B cell (primary cell): ENCODE results near the gene OLFML2B. TPM values are rescaled to one million over a fixed set of nuclear protein-coding genes. Genes with fewer than 3 reads are reported as not detected.

Experiments used
- ATAC-seq: fragments of 200-7000 bp; cut with Tn5 transposase; one replicate; pipeline ENCODE4 v1.10.0; 2021; ENCODE audit warnings: low read depth, mild to moderate bottlenecking, moderate number of reproducible peaks, moderate library complexity
- CTCF ChIA-PET: fragments of 350-600 bp; sonication (Branson Sonifier 250); formaldehyde crosslinking; loops from one replicate; lab custom pipeline; 2021; ENCODE audit warnings: antibody characterized with exemption, inconsistent platforms; lab: Charles Lee
- POLR2A ChIA-PET: fragments of 350-600 bp; sonication (Branson Sonifier 250); formaldehyde crosslinking; loops from one replicate; lab custom pipeline; 2021; ENCODE audit warnings: antibody characterized with exemption; lab: Charles Lee
- DNase-seq: peaks from one replicate; pipeline ENCODE4 v3.0.0; 2013
- H2AFZ ChIP-seq: 2 replicates; pipeline ENCODE4 v1.6.1; 2012; ENCODE audit warnings: mild to moderate bottlenecking, low read depth, low read length; ENCODE audit not compliant: insufficient read depth, poor library complexity, severe bottlenecking
- H3K27ac ChIP-seq, 2 donors: 1 replicate in 1 of 2; 2 replicates in 1 of 2; pipeline ENCODE4 v1.5.1; 2012 to 2013; ENCODE audit warnings: low read length in 2 of 2, mild to moderate bottlenecking in 2 of 2, moderate library complexity in 1 of 2
- H3K27me3 ChIP-seq, 4 experiments: fragments of 200-600 bp in 1 of 4; sonication (generic) in 1 of 4; replicated peaks in 1 of 4; 1 replicate in 2 of 4; 2 replicates in 2 of 4; pipeline versions ENCODE4 v1.6.1 to v1.7.0; 2013 to 2016; ENCODE audit warnings: low read length in 3 of 4, mild to moderate bottlenecking in 2 of 4, mixed read lengths in 1 of 4, moderate library complexity in 1 of 4; ENCODE audit not compliant: insufficient read depth in 4 of 4, control insufficient read depth in 3 of 4; ENCODE audit errors: control extremely low read depth in 1 of 4
- H3K36me3 ChIP-seq, 2 experiments: replicated peaks in 1 of 2; 1 replicate in 1 of 2; 2 replicates in 1 of 2; pipeline versions ENCODE4 v1.6.1 to v1.7.1; 2013; ENCODE audit warnings: low read length in 1 of 2; ENCODE audit not compliant: insufficient read depth in 2 of 2, control insufficient read depth in 1 of 2; ENCODE audit errors: control extremely low read depth in 1 of 2, extremely low read depth in 1 of 2
- H3K4me1 ChIP-seq, 2 donors: fragments of 200-600 bp in 1 of 2; sonication (generic) in 1 of 2; 1 replicate in 1 of 2; 2 replicates in 1 of 2; pipeline versions ENCODE4 v1.5.1 to v1.6.1; 2013 to 2017; ENCODE audit warnings: low read length in 2 of 2; ENCODE audit not compliant: control insufficient read depth in 2 of 2, insufficient read depth in 2 of 2
- H3K4me2 ChIP-seq: replicated peaks from 2 replicates; pipeline ENCODE3; 2012; ENCODE audit warnings: mild to moderate bottlenecking, low read depth, low read length; ENCODE audit not compliant: poor library complexity, severe bottlenecking
- H3K4me3 ChIP-seq, 5 experiments: fragments of 200-600 bp in 1 of 5; sonication (generic) in 1 of 5; 1 replicate in 3 of 5; 2 replicates in 2 of 5; pipeline versions ENCODE4 v1.5.1 to v1.7.0; 2011 to 2016; ENCODE audit warnings: low read length in 4 of 5, mild to moderate bottlenecking in 4 of 5, low read depth in 2 of 5, control low read depth in 1 of 5, moderate library complexity in 1 of 5; ENCODE audit not compliant: insufficient read depth in 1 of 5; ENCODE audit errors: control extremely low read depth in 1 of 5, extremely low read depth in 1 of 5
- H3K79me2 ChIP-seq: fragments of 200-600 bp; sonication (generic); one replicate; pipeline ENCODE4 v1.6.0; 2016; ENCODE audit warnings: low read length; ENCODE audit not compliant: control insufficient read depth, insufficient read depth
- H3K9ac ChIP-seq: fragments of 200-600 bp; sonication (generic); 2 replicates; pipeline ENCODE4 v1.6.1; 2017; ENCODE audit warnings: mild to moderate bottlenecking, low read length, moderate library complexity
- H3K9me3 ChIP-seq, 3 donors: one replicate each; pipeline versions ENCODE4 v1.6.1 to v1.7.1; 2013; ENCODE audit warnings: low read length in 2 of 3; ENCODE audit not compliant: control insufficient read depth in 2 of 3, insufficient read depth in 1 of 3; ENCODE audit errors: control extremely low read depth in 1 of 3
- H4K20me1 ChIP-seq: 2 replicates; pipeline ENCODE4 v1.6.0; 2012; ENCODE audit warnings: mild to moderate bottlenecking, low read length; ENCODE audit not compliant: insufficient read depth, control insufficient read depth, poor library complexity, severe bottlenecking
- H3K27ac Mint-ChIP-seq: one replicate; pipeline ENCODE4 v1.8.0; 2021; ENCODE audit warnings: mixed read lengths
- H3K27me3 Mint-ChIP-seq: one replicate; pipeline ENCODE4 v1.8.0; 2021; ENCODE audit warnings: mixed read lengths
- H3K4me1 Mint-ChIP-seq: one replicate; pipeline ENCODE4 v1.8.0; 2021; ENCODE audit warnings: mixed read lengths
- H3K4me3 Mint-ChIP-seq: one replicate; pipeline ENCODE4 v1.8.0; 2021; ENCODE audit warnings: mixed read lengths
- H3K9me3 Mint-ChIP-seq: one replicate; pipeline ENCODE4 v1.8.0; 2022; ENCODE audit warnings: mixed read lengths; ENCODE audit not compliant: insufficient read depth
- EZH2 ChIP-seq: IDR thresholded peaks from 2 replicates; pipeline ENCODE4 v1.6.1; 2012; ENCODE audit warnings: borderline replicate concordance, low read depth, mild to moderate bottlenecking, moderate library complexity, low read length; ENCODE audit not compliant: insufficient read depth, poor library complexity, severe bottlenecking
- WGBS: methylation state at CpG from one replicate; pipeline ENCODE4 v1.1.5; 2013; ENCODE audit warnings: missing lambda C conversion rate; ENCODE audit not compliant: insufficient coverage; 5-methylcytosine and 5-hydroxymethylcytosine counted together
- intact Hi-C: fragments of 100-400 bp; cut with micrococcal nuclease; formaldehyde crosslinking; loops from one replicate; pipeline ENCODE4 v1.10.0; 2022
- polyA plus RNA-seq: library from polyadenylated mRNA; depleted of rRNA; stranded (reverse); fragments of >200 nt; gene quantifications from 2 replicates; pipeline ENCODE4 v1.2.3, GENCODE V29; 2012
- total RNA-seq, 2 donors: library from RNA; stranded (reverse); fragments of 120-200 nt in 1 of 2; gene quantifications; 1 replicate in 1 of 2; 2 replicates in 1 of 2; pipeline versions ENCODE4 v1.2.3 to v1.2.4, GENCODE V29; 2013 to 2022
- TF ChIP-seq, protein P1 (sequence below): fragments of 200-600 bp; IDR thresholded peaks from one replicate; pipeline ENCODE4 v1.8.0; 2022; ENCODE audit warnings: antibody characterized with exemption, mild to moderate bottlenecking

The OLFML2B gene
- total and polyA plus RNA-seq, 2 donors (not counting 1 experiment from before 2014, with no cell fraction given) = not detected

DNA sequence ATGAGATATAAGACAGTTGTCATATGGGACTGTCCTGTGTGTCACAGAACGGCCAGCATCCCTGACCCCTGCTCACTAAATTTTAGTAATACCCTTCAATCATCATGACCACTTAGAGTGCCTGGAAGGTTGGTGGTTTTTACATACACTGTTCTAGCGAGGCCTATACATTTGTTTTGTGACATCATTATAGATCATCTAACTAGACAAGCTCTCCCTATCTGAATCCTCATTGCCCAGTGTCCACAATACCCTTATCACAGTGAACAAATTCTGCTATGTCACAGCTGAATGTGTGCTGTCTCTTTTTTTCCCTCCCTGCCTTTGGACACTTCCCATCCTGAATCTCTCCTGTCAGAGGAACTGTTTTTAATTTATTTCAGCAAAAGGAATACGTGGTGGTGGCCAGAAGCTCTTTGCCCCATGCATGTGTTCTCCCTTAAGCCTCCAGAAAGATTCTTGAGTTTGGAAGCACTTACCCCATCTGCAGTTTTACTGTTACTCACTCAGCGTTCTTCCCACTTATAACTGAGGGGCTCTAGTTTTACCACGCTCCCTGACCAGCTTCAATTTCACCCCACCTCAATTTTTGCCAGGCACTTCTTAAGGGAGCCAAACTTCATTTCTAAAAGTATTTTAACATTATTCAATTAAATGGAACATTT, 70.3 kb downstream of the OLFML2B start:
- no peak overlapping the region for H3K27ac ChIP-seq
- H3K79me2 ChIP-seq = no peaks in the 10 kb centered on the region
- H3K4me3 Mint-ChIP-seq = no peak overlapping the region
- intact Hi-C loops = no loop called here
- H3K4me2 ChIP-seq = no peak overlapping the region
- no peaks in the 10 kb centered on the region for H3K27me3 Mint-ChIP-seq
- H3K9ac ChIP-seq = no peak overlapping the region
- TF ChIP-seq EZH2 = no peak
- TF ChIP-seq, protein P1, sequence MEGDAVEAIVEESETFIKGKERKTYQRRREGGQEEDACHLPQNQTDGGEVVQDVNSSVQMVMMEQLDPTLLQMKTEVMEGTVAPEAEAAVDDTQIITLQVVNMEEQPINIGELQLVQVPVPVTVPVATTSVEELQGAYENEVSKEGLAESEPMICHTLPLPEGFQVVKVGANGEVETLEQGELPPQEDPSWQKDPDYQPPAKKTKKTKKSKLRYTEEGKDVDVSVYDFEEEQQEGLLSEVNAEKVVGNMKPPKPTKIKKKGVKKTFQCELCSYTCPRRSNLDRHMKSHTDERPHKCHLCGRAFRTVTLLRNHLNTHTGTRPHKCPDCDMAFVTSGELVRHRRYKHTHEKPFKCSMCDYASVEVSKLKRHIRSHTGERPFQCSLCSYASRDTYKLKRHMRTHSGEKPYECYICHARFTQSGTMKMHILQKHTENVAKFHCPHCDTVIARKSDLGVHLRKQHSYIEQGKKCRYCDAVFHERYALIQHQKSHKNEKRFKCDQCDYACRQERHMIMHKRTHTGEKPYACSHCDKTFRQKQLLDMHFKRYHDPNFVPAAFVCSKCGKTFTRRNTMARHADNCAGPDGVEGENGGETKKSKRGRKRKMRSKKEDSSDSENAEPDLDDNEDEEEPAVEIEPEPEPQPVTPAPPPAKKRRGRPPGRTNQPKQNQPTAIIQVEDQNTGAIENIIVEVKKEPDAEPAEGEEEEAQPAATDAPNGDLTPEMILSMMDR = no peak
- ATAC-seq (no peak), DNase-seq (no peak)
- H3K4me3 ChIP-seq = no peak overlapping the region
- 93% methylated on average over 4 of the region's 5 CpGs for WGBS
- H3K4me1 ChIP-seq = no peaks in the 10 kb centered on the region
- no peak overlapping the region for H3K27ac Mint-ChIP-seq
- no peaks in the 10 kb centered on the region for H3K9me3 ChIP-seq
- POLR2A ChIA-PET = no interaction called here
- peaks cover 0 to 25% of the 10 kb centered on the region in 2 experiments for H3K36me3 ChIP-seq
- CTCF ChIA-PET = no interaction called here
- H3K4me1 Mint-ChIP-seq = peaks cover 9% of the 10 kb centered on the region
- no peaks in the 10 kb centered on the region for H3K27me3 ChIP-seq
- no peak overlapping the region for H2AFZ ChIP-seq
- H3K9me3 Mint-ChIP-seq = no peaks in the 10 kb centered on the region
- H4K20me1 ChIP-seq = no peaks in the 10 kb centered on the region

DNA sequence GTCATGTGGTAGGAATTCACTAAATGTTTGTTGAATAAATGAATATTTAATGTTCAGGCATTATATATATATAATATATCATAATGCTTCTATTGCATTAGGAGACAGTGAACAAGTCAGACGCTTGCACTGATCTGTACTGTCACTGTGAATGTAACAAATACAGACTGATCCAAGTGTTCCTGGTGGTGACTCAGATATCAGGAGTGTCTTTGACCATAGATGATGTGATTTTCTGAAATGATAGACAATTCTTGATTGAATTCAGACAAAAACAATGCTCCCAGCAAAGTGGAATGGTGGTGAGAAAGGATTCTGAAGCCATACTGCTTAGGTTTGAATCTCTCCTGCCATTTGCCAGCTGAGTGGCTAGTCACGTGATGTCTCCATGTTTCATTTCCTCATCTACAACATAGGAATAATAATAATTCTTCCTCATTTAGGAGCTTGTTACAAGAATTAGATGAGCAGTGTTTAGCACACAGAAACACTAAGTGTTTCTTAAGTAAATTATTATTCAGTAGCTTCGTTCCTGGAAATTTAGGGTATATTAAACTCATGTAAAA, 71.0 kb downstream of the OLFML2B start:
- no peaks in the 10 kb centered on the region for H3K27me3 ChIP-seq
- H3K4me1 Mint-ChIP-seq = peaks cover 9% of the 10 kb centered on the region
- H3K4me2 ChIP-seq = no peak overlapping the region
- no peak for DNase-seq
- intact Hi-C loops = no loop called here
- no peak overlapping the region for H3K27ac ChIP-seq
- H3K27me3 Mint-ChIP-seq = no peaks in the 10 kb centered on the region
- no peaks in the 10 kb centered on the region for H4K20me1 ChIP-seq
- H3K9me3 Mint-ChIP-seq = no peaks in the 10 kb centered on the region
- no peak overlapping the region for H3K4me3 Mint-ChIP-seq
- H3K79me2 ChIP-seq = no peaks in the 10 kb centered on the region
- POLR2A ChIA-PET = no interaction called here
- no peak overlapping the region for H2AFZ ChIP-seq
- TF ChIP-seq, protein P1 = no peak
- no peak for TF ChIP-seq EZH2
- H3K9ac ChIP-seq = no peak overlapping the region
- CTCF ChIA-PET = no interaction called here
- no peaks in the 10 kb centered on the region for H3K9me3 ChIP-seq
- ATAC-seq = no peak
- no peak overlapping the region for H3K4me3 ChIP-seq
- H3K36me3 ChIP-seq = peaks cover 0 to 18% of the 10 kb centered on the region in 2 experiments
- no peak overlapping the region for H3K27ac Mint-ChIP-seq
- no peaks in the 10 kb centered on the region for H3K4me1 ChIP-seq
- WGBS = 100% methylated on average over 1 of the region's 3 CpGs
